Nephron progenitor cell (in vitro differentiated cells): ENCODE measurements around the gene CHST8.
A peak's percentile ranks its signal among the peaks of the same experiment; 100 is the strongest.

Experiments used
- DNase-seq: peaks from one replicate; pipeline ENCODE4 v3.0.0; 2021
- H3K27ac Mint-ChIP-seq: 2 replicates; pipeline ENCODE4 v1.8.0; 2021; ENCODE audit warnings: mild to moderate bottlenecking, moderate library complexity, mixed read lengths
- H3K27me3 Mint-ChIP-seq: 2 replicates; pipeline ENCODE4 v1.8.0; 2021; ENCODE audit warnings: mild to moderate bottlenecking, low read depth, mixed read lengths; ENCODE audit not compliant: poor library complexity
- H3K36me3 Mint-ChIP-seq: 2 replicates; pipeline ENCODE4 v1.8.0; 2021; ENCODE audit warnings: low read depth, mixed read lengths
- H3K4me1 Mint-ChIP-seq: 2 replicates; pipeline ENCODE4 v1.8.0; 2021; ENCODE audit warnings: mixed read lengths
- H3K4me3 Mint-ChIP-seq: 2 replicates; pipeline ENCODE4 v1.8.0; 2021; ENCODE audit warnings: mild to moderate bottlenecking, moderate library complexity, mixed read lengths
- H3K9me3 Mint-ChIP-seq: 2 replicates; pipeline ENCODE4 v1.8.0; 2021; ENCODE audit warnings: mild to moderate bottlenecking, moderate library complexity, mixed read lengths
- TF ChIP-seq, protein P1 (sequence below): fragments of 200-600 bp; sonication (generic); IDR thresholded peaks from 2 replicates; pipeline ENCODE4 v1.5.0; 2021; ENCODE audit warnings: antibody characterized with exemption

The CHST8 gene

DNA sequence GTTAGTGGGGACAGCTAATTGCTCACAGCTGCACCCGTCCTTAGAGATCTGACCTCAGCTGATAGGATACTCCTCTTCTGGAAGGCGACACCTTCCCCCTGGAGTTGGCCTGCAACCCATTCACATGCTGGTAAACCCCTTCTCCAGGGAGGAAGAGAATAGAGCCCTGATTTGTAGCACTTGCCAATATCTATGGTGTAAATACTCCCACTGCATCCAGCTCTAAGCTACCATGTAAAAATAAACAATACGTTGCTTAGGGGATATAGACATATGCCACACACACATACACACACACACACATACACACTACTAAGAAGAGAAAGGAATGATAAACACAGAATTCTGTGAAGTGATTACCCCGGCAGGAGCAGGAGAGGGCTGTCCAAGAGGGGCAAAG lies 125.5 kb downstream of the CHST8 start:
- H3K36me3 Mint-ChIP-seq, result no peaks in the 10 kb centered on the region
- TF ChIP-seq, protein P1, sequence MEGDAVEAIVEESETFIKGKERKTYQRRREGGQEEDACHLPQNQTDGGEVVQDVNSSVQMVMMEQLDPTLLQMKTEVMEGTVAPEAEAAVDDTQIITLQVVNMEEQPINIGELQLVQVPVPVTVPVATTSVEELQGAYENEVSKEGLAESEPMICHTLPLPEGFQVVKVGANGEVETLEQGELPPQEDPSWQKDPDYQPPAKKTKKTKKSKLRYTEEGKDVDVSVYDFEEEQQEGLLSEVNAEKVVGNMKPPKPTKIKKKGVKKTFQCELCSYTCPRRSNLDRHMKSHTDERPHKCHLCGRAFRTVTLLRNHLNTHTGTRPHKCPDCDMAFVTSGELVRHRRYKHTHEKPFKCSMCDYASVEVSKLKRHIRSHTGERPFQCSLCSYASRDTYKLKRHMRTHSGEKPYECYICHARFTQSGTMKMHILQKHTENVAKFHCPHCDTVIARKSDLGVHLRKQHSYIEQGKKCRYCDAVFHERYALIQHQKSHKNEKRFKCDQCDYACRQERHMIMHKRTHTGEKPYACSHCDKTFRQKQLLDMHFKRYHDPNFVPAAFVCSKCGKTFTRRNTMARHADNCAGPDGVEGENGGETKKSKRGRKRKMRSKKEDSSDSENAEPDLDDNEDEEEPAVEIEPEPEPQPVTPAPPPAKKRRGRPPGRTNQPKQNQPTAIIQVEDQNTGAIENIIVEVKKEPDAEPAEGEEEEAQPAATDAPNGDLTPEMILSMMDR, result no peak
- H3K27me3 Mint-ChIP-seq, result peaks cover 25% of the 10 kb centered on the region
- no peaks in the 10 kb centered on the region for H3K9me3 Mint-ChIP-seq
- DNase-seq, result no peak
- peaks cover 6% of the 10 kb centered on the region for H3K4me1 Mint-ChIP-seq
- peak overlapping the region; percentile 0 for H3K27ac Mint-ChIP-seq
- H3K4me3 Mint-ChIP-seq, result no peak overlapping the region

DNA sequence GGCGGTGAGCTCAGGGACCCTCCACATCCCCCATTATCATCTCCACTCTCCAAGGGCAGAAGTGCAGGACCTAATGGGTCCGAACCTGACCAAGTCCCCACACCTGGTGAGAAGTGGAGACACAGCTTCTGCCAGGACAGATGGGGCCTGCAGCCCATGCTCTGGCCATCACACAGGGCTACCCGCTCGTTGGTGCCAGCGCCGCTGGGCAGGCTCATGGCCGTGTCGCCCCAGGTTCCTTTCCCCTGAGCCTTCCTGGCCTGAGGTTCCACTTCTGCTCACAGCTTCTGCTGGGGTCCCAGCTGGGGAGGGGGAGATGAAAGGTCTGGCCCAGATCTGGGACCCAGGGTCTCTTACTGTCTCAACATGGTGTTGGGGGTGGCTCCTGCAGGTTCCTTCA lies 126.5 kb downstream of the CHST8 start:
- H3K27me3 Mint-ChIP-seq, result peaks cover 28% of the 10 kb centered on the region
- TF ChIP-seq, protein P1, result no peak
- no peaks in the 10 kb centered on the region for H3K9me3 Mint-ChIP-seq
- H3K27ac Mint-ChIP-seq, result no peak overlapping the region
- no peak overlapping the region for H3K4me3 Mint-ChIP-seq
- no peaks in the 10 kb centered on the region for H3K36me3 Mint-ChIP-seq
- no peak for DNase-seq
- H3K4me1 Mint-ChIP-seq, result peaks cover 6% of the 10 kb centered on the region

DNA sequence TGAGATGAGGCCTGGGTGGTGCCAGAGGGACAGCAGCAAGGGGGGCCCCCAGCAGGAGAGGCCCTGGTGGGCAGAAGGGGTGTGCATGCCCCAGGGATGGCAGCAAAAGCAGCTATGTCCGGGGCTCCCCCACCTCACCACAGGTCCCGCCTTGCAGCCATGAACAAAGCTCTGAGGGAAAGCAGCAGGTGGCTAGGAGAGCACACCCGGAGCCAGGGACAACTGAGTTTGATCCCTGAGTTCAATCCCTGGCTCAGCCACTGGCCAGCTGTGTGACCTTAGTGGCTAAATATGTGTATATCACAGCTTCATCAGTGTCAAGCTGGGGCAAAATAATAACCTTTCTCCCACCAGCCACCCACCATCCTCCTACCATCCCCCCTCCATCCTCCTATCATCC lies 127.3 kb downstream of the CHST8 start:
- no peaks in the 10 kb centered on the region for H3K9me3 Mint-ChIP-seq
- no peak overlapping the region for H3K27ac Mint-ChIP-seq
- no peaks in the 10 kb centered on the region for H3K36me3 Mint-ChIP-seq
- H3K27me3 Mint-ChIP-seq, result peaks cover 25% of the 10 kb centered on the region
- TF ChIP-seq, protein P1, result no peak
- DNase-seq, result no peak
- H3K4me3 Mint-ChIP-seq, result no peak overlapping the region
- peaks cover 6% of the 10 kb centered on the region for H3K4me1 Mint-ChIP-seq

DNA sequence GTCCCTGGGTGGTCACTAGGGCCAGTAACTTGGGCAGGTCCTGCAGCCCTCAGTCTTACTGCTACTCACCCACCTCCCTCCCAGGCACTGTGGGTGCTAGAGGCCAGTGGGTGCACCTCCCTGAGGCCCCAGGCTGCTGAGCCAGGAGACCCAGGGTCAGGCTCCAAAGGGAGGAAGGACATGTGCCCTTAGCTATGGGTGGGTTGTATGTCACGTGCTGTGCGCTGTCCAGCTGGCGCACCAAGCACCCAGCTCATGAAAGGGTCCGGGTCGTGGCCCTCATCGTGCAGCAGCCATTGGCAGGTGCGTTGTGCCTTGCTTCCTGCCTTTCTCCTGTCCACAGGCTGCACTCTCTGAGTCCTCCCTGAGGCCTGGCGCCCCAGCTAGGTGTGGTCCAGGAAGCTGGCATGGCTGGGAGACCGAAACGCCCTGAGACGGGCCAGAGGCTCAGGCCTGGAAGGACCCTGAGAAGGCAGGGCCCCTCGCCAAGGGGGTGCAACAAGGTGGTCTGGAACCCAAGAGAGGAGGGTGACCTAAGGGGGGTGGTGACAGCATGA lies 127.9 kb downstream of the CHST8 start:
- Mint-ChIP-seq H3K27me3 (peaks cover 21% of the 10 kb centered on the region), H3K36me3 (no peaks in the 10 kb centered on the region), H3K27ac (no peak overlapping the region), H3K4me1 (peaks cover 6% of the 10 kb centered on the region), H3K9me3 (no peaks in the 10 kb centered on the region), H3K4me3 (no peak overlapping the region)
- DNase-seq, result no peak
- TF ChIP-seq, protein P1, result no peak

DNA sequence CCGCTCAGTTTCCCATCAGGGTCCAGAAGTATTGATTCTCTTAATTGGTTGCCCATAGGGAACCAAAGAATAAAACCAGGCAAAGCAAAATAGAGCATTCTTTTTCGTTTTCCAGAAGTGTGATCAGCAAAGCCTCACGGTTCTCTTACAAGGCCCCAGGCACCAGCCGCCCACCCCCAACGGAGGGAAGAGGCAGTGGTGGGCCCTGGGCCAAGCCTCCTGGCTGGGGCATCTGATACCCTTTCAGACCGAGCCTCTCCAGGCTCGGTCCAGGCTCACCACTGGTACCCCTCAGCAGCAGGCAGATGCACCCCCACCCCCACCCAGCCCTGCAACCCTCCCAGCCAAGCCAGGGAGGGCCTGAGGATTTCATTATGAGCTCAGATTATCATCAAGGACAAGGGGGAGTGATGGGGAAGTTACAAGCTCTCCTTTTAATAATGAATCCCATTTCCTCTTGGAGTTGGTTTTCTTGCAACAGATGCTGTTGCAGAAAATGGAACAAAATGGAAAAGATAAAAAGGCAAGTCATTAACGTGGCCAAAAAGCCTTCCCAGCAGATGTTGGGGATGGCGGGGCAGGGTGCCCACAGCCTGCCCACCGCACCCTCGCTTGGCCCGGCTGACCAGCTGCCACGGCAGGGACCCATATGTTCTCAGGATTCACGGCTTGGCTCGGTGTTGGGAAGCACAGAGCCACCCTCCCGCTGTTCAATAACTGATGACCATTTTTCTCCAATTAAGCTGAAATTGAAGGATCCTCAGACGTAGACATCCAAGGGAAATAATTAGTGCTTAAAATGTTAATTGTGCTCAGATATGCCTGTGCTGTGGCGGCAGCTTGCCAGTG lies 129.1 kb downstream of the CHST8 start:
- peaks cover 15% of the 10 kb centered on the region for H3K27me3 Mint-ChIP-seq
- H3K36me3 Mint-ChIP-seq, result no peaks in the 10 kb centered on the region
- TF ChIP-seq, protein P1, result no peak
- DNase-seq, result no peak
- no peaks in the 10 kb centered on the region for H3K9me3 Mint-ChIP-seq
- H3K4me1 Mint-ChIP-seq, result peaks cover 16% of the 10 kb centered on the region
- no peak overlapping the region for H3K27ac Mint-ChIP-seq
- no peak overlapping the region for H3K4me3 Mint-ChIP-seq

DNA sequence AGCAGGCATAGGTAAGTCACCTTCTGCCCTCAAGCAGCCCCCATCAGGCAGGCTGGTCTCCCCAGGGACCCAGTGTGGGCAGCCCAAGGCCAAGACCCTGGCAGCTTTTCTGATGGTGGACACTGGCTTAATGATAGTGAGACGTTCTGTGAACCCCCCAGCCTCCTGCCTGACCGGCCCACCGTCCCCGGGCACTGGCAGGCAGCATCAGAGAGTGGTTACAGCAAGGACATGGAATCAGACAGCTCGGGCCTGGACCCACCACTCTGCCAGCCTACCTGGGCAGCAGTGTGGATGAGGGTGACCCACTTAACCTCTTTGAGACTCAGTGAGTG lies 129.7 kb downstream of the CHST8 start:
- H3K4me1 Mint-ChIP-seq, result peaks cover 22% of the 10 kb centered on the region
- no peak for DNase-seq
- no peak overlapping the region for H3K4me3 Mint-ChIP-seq
- TF ChIP-seq, protein P1, result no peak
- H3K27ac Mint-ChIP-seq, result no peak overlapping the region
- no peaks in the 10 kb centered on the region for H3K9me3 Mint-ChIP-seq
- no peaks in the 10 kb centered on the region for H3K36me3 Mint-ChIP-seq
- H3K27me3 Mint-ChIP-seq, result peaks cover 10% of the 10 kb centered on the region
